ENCODE measurements around the gene UFL1.

GRCh38 chr6:96576221-96576620, 54.6 kb downstream of the UFL1 start:
- TF ChIP-seq, protein P1, sequence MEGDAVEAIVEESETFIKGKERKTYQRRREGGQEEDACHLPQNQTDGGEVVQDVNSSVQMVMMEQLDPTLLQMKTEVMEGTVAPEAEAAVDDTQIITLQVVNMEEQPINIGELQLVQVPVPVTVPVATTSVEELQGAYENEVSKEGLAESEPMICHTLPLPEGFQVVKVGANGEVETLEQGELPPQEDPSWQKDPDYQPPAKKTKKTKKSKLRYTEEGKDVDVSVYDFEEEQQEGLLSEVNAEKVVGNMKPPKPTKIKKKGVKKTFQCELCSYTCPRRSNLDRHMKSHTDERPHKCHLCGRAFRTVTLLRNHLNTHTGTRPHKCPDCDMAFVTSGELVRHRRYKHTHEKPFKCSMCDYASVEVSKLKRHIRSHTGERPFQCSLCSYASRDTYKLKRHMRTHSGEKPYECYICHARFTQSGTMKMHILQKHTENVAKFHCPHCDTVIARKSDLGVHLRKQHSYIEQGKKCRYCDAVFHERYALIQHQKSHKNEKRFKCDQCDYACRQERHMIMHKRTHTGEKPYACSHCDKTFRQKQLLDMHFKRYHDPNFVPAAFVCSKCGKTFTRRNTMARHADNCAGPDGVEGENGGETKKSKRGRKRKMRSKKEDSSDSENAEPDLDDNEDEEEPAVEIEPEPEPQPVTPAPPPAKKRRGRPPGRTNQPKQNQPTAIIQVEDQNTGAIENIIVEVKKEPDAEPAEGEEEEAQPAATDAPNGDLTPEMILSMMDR (IDR thresholded peaks at IDR 0.05), result no peak
- TF ChIP-seq POLR2A (IDR thresholded peaks at IDR 0.05), result no peak

Data from lower leg skin (tissue), 3 donors.